Kidney epithelial cell (primary cell): ENCODE data around the gene KSR1. TPM values are rescaled to one million over a fixed set of nuclear protein-coding genes. Genes with fewer than 3 reads are reported as not detected.
"Not testable (repeated sequence)": the region's sequence is repeated elsewhere in the genome, so short reads cannot be mapped to it uniquely, and the experiment has no call there.

Experiments
- DNase-seq: peaks from one replicate; pipeline ENCODE4 v3.0.0-alpha.2; 2010; ENCODE audit warnings: low read depth
- H3K27me3 ChIP-seq: 2 replicates; pipeline ENCODE4 v1.6.0; 2011; ENCODE audit warnings: low read length; ENCODE audit not compliant: control insufficient read depth, insufficient read depth
- H3K36me3 ChIP-seq: 2 replicates; pipeline ENCODE4 v1.5.1; 2011; ENCODE audit warnings: low read length; ENCODE audit not compliant: control insufficient read depth, insufficient read depth
- H3K4me3 ChIP-seq: 2 replicates; pipeline ENCODE4 v1.5.1; 2011; ENCODE audit warnings: low read depth, mild to moderate bottlenecking, control low read depth, low read length
- total RNA-seq: library from RNA; depleted of rRNA; stranded (reverse); fragments of >200 nt; gene quantifications from 2 replicates; pipeline ENCODE4 v1.2.3, GENCODE V29; 2015
- TF ChIP-seq, protein P1 (sequence below): IDR thresholded peaks from 2 replicates; pipeline ENCODE4 v1.5.1; 2011; ENCODE audit warnings: mild to moderate bottlenecking, moderate library complexity, low read length, control low read depth, inconsistent platforms; ENCODE audit not compliant: insufficient read depth, poor library complexity, severe bottlenecking

KSR1 gene
- total RNA-seq, 1 donor from 2014 or later, result 11.2 TPM

DNA sequence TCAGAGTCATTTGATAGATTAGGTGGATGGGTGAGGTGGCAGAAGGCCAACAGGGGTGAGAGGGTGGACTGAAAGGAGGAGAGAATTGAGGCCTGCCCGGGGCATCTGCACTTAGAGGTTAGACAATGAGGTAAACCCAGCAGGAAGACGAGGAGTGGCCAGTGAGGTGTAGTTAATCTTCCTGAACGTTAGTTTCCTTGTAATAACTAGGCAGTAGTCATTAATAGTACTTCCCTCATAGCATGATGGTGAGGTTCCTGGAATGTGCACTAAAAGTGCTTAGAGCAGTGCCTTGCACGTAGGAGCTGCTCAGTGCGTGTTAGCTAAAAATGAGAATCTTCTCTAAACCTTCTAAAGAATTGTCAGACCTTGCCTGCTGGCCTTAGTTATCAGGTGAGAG is 13.5 kb upstream of the KSR1 start:
- no peak for DNase-seq
- TF ChIP-seq, protein P1, sequence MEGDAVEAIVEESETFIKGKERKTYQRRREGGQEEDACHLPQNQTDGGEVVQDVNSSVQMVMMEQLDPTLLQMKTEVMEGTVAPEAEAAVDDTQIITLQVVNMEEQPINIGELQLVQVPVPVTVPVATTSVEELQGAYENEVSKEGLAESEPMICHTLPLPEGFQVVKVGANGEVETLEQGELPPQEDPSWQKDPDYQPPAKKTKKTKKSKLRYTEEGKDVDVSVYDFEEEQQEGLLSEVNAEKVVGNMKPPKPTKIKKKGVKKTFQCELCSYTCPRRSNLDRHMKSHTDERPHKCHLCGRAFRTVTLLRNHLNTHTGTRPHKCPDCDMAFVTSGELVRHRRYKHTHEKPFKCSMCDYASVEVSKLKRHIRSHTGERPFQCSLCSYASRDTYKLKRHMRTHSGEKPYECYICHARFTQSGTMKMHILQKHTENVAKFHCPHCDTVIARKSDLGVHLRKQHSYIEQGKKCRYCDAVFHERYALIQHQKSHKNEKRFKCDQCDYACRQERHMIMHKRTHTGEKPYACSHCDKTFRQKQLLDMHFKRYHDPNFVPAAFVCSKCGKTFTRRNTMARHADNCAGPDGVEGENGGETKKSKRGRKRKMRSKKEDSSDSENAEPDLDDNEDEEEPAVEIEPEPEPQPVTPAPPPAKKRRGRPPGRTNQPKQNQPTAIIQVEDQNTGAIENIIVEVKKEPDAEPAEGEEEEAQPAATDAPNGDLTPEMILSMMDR, result no peak
- Histone ChIP-seq H3K4me3 (no peak overlapping the region), H3K27me3 (no peaks in the 10 kb centered on the region), H3K36me3 (no peaks in the 10 kb centered on the region)

DNA sequence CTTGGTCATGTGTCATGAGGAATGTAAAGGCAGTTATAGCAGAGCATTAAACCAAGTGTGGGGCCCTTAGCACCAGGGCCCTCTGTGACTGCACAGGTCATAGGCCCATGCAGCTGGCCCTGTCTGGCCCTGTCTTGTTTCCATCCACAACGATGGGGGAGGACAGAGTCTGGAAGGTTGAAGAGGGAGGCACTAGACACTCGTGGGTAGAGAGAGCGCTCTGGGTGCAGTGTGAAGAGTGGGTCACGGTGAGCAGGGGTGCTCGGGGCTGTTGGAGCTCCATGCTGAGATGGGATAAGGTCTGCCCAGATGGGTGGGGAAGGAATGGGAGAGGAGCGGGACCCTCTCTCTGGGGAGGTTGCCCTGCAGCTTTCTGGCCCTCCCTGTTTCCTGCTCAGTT is 12.8 kb upstream of the KSR1 start:
- Histone ChIP-seq H3K36me3 (no peaks in the 10 kb centered on the region), H3K27me3 (no peaks in the 10 kb centered on the region), H3K4me3 (no peak overlapping the region)
- TF ChIP-seq, protein P1, result no peak
- DNase-seq, result no peak

DNA sequence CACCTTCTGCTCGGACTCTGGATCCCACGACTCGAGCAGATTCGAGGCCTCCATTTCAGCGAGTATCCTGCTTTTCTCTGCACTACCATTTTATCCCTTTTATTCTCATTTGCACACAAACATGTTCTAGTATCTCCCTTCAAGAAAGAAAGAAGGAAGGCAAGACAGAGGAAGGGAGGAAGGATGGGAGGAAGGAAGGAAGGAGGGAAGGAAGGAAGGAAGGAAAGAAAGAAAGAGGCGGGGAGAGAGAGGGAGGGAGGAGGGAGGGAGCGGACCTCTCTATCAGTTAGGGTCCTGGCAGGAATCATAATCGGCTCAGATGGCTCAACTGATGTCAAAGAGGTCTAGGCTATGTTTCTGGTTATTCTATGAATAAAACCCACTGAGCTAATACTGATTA is 10.3 kb upstream of the KSR1 start:
- Histone ChIP-seq H3K4me3 (no peak overlapping the region), H3K27me3 (no peaks in the 10 kb centered on the region), H3K36me3 (no peaks in the 10 kb centered on the region)
- TF ChIP-seq, protein P1, result no peak
- no peak for DNase-seq

DNA sequence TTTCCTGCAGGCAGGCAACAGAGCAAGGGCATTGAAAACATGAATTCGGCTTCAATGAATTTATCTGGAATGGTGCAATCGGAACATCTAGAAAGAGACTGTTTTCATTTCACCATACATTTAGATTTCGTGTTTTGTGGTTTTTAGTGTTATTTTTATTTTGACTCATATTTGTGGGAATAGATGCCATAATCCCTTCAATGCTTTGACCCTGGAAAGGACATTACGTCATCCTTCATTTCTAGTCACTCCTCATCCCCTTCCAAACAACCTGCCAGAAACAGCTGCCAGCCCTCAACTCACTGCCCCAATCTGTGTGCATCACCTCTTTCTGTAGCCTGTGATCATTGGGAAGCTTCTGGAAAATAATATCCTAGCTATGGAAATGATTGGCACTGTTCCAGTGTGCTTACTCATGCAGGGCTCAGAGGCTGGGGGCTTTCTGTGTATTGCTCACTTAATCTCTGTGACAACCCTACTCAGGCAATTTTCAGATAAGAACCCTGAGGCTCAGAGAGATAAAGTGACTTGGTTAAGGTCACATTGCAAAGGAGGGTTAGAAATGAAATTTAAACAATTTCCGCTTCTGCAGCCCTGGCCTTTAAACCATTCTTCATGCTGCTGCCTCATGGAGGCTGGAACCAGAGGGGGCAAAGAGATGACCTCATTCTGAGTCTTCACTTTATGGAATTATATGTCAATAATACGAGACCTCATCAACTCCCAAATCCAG is 9.5 kb upstream of the KSR1 start:
- peak; percentile 35 for DNase-seq
- Histone ChIP-seq H3K36me3 (no peaks in the 10 kb centered on the region), H3K27me3 (no peaks in the 10 kb centered on the region), H3K4me3 (no peak overlapping the region)
- TF ChIP-seq, protein P1, result no peak

DNA sequence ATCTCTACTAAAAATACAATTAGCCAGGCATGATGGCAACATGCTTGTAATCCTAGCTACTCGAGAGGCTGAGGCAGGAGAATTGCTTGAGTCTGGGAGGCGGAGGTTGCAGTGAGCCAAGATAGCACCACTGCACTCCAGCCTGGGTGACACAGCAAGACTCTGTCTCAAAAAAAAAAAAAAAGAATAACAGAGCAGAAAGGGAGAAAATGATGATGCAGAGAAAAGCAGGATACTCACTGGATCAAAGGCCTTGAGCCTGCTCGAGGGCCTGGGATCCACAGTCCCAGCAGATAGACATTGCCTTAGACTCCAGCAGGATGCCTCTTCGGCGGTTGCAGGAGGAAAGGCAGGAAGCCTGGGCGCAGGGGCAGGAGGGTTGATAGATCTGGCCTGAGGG is 7.7 kb upstream of the KSR1 start:
- not testable (repeated sequence) for DNase-seq, H3K4me3 ChIP-seq, H3K36me3 ChIP-seq, H3K27me3 ChIP-seq

DNA sequence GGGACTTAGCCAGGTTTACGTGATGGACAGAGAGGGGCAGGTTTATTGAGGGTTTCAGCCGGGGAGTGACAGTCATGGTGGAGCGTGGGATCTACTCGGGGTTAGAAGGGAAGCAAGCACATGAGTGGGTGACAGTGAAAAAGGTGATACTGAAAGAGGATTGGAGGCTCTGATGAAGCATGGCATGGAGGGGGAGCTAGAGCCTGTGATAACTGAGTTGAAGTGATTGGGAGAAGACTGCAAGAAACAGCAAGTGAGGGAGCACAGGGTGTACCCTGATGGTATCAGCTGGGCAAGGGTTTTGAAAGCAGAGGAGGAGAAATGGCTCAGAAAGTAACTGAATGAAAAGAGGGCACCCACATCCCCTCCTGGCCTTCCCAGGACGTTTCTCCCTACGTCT is 6.7 kb upstream of the KSR1 start:
- Histone ChIP-seq H3K36me3 (no peaks in the 10 kb centered on the region), H3K27me3 (no peaks in the 10 kb centered on the region), H3K4me3 (no peak overlapping the region)
- TF ChIP-seq, protein P1, result no peak
- DNase-seq, result no peak
